Right atrium auricular region (tissue), 2 donors: ENCODE results near the gene NRXN3. TPM values are rescaled to one million over a fixed set of nuclear protein-coding genes. Genes with fewer than 3 reads are reported as not detected.

Experiments used
- DNase-seq: peaks from one replicate; pipeline ENCODE4 v3.0.0-alpha.2; 2019; ENCODE audit warnings: low spot score
- H3K27ac ChIP-seq, 2 donors: fragments of 200-600 bp; sonication (generic); 1 replicate in 1 of 2; 2 replicates in 1 of 2; pipeline ENCODE4 v1.5.1; 2016 to 2019
- H3K27me3 ChIP-seq, 2 donors: fragments of 200-600 bp; sonication (generic); one replicate each; pipeline versions ENCODE4 v1.5.1 to v1.6.0; 2017 to 2019
- H3K36me3 ChIP-seq: fragments of 200-600 bp; sonication (generic); one replicate; pipeline ENCODE4 v1.5.1; 2016
- H3K4me1 ChIP-seq, 2 donors: fragments of 200-600 bp; sonication (generic); one replicate each; pipeline versions ENCODE4 v1.5.1 to v1.6.0; 2017 to 2019
- H3K4me3 ChIP-seq, 2 donors: fragments of 200-600 bp; sonication (generic); 1 replicate in 1 of 2; 2 replicates in 1 of 2; pipeline ENCODE4 v1.5.1; 2017 to 2019; ENCODE audit warnings: mild to moderate bottlenecking in 1 of 2, moderate library complexity in 1 of 2
- H3K9me3 ChIP-seq, 2 donors: fragments of 200-600 bp; sonication (generic); one replicate each; pipeline ENCODE4 v1.5.1; 2019
- CTCF ChIP-seq, 2 donors: fragments of 200-600 bp; sonication (generic); IDR thresholded peaks; one replicate each; pipeline ENCODE4 v1.5.1; 2019; ENCODE audit warnings: antibody characterized with exemption in 2 of 2
- total RNA-seq, 2 donors: library from RNA; depleted of rRNA; stranded (reverse); fragments of >200 nt; gene quantifications; one replicate each; pipeline ENCODE4 v1.1.0, GENCODE V29; 2016

Gene NRXN3
- total RNA-seq, 2 donors from 2014 or later, result 2.0 to 2.3 TPM

- Histone ChIP-seq H3K36me3 (no peaks in the 10 kb centered on the region), H3K4me1 (no peaks in the 10 kb centered on the region), H3K9me3 (no peaks in the 10 kb centered on the region), H3K4me3 (no peak overlapping the region), H3K27ac (no peak overlapping the region), H3K27me3 (no peaks in the 10 kb centered on the region)
- DNase-seq, result no peak
- TF ChIP-seq CTCF (IDR thresholded peaks at IDR 0.05), result no peak
These were observed 89.7 kb downstream of the NRXN3 start for GRCh38 chr14:78259831-78260230.

GRCh38 chr14:78278464-78279250 lies 108.5 kb downstream of the NRXN3 start:
- Histone ChIP-seq H3K4me1 (no peaks in the 10 kb centered on the region), H3K9me3 (no peaks in the 10 kb centered on the region), H3K27me3 (no peaks in the 10 kb centered on the region), H3K4me3 (no peak overlapping the region), H3K36me3 (no peaks in the 10 kb centered on the region), H3K27ac (no peak overlapping the region)
- no peak for TF ChIP-seq CTCF (IDR thresholded peaks at IDR 0.05)
- no peak for DNase-seq

- Histone ChIP-seq H3K27me3 (no peaks in the 10 kb centered on the region), H3K27ac (no peak overlapping the region), H3K4me1 (no peaks in the 10 kb centered on the region), H3K36me3 (no peaks in the 10 kb centered on the region), H3K9me3 (no peaks in the 10 kb centered on the region), H3K4me3 (no peak overlapping the region)
- DNase-seq, result no peak
- TF ChIP-seq CTCF (IDR thresholded peaks at IDR 0.05), result no peak
These were observed 112.3 kb downstream of the NRXN3 start for GRCh38 chr14:78282437-78282836.

- Histone ChIP-seq H3K36me3 (no peaks in the 10 kb centered on the region), H3K9me3 (no peaks in the 10 kb centered on the region), H3K4me1 (no peaks in the 10 kb centered on the region), H3K27me3 (no peaks in the 10 kb centered on the region), H3K4me3 (no peak overlapping the region), H3K27ac (no peak overlapping the region)
- no peak for DNase-seq
- no peak for TF ChIP-seq CTCF (IDR thresholded peaks at IDR 0.05)
These were observed 116.0 kb downstream of the NRXN3 start for GRCh38 chr14:78286210-78286609.

- no peak for TF ChIP-seq CTCF (IDR thresholded peaks at IDR 0.05)
- Histone ChIP-seq H3K9me3 (no peaks in the 10 kb centered on the region), H3K4me1 (no peaks in the 10 kb centered on the region), H3K4me3 (no peak overlapping the region), H3K27ac (no peak overlapping the region), H3K27me3 (no peaks in the 10 kb centered on the region), H3K36me3 (no peaks in the 10 kb centered on the region)
- DNase-seq, result no peak
These were observed 121.8 kb downstream of the NRXN3 start for GRCh38 chr14:78292003-78292402.

DNA sequence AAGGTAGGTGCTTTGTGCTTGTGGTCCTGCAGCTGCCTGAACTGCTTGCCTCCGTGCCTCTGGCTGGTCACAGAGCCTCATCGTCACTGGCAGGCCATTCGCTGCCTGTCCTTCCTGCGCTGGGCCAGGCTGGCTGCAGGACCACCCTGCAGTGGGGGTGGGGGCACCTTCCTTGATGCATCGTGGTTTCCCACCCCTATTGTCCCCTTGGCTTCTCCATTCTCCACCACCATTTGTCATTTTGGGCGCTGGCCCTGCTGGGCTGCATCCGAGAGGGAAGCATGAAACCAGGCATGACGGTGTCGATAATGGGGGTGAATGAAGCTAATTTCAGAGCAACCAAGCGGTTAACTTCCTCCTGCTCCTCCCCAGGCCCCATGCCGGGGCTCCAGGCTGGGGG lies 127.7 kb downstream of the NRXN3 start:
- TF ChIP-seq CTCF (IDR thresholded peaks at IDR 0.05), result no peak
- no peak overlapping the region for H3K4me3 ChIP-seq

More for the DNA sequence above, 127.7 kb downstream of the NRXN3 start:
- H3K4me1 ChIP-seq, result no peaks in the 10 kb centered on the region
- H3K36me3 ChIP-seq, result no peaks in the 10 kb centered on the region
- no peak overlapping the region for H3K27ac ChIP-seq
- no peak for DNase-seq
- H3K27me3 ChIP-seq, result peaks cover 0 to 3% of the 10 kb centered on the region in 2 donors
- no peaks in the 10 kb centered on the region for H3K9me3 ChIP-seq
